ENCODE data around the gene METTL9. TPM values are rescaled to one million over a fixed set of nuclear protein-coding genes. Genes with fewer than 3 reads are reported as not detected.

METTL9 gene
- total RNA-seq, 4 donors from 2014 or later = 73.5 to 231 (median 131) TPM

- intact Hi-C loops (cut with DNase I; ENCODE audit: low total_unique reads) = no loop called here
- Histone ChIP-seq H3K27me3 (no peaks in the 10 kb centered on the region), H3K27ac (no peak overlapping the region), H3K36me3 (no peaks in the 10 kb centered on the region), H3K4me1 (no peaks in the 10 kb centered on the region), H3K9me3 (no peaks in the 10 kb centered on the region), H3K4me3 (no peak overlapping the region)
- TF ChIP-seq POLR2A (IDR thresholded peaks at IDR 0.05) (no peak), CTCF (IDR thresholded peaks at IDR 0.05) (no peak)
- DNase-seq = no peak
Measured at GRCh38 chr16:21698169-21699032, 99.0 kb downstream of the METTL9 start.

GRCh38 chr16:21701271-21701670, 101.9 kb downstream of the METTL9 start:
- TF ChIP-seq POLR2A (IDR thresholded peaks at IDR 0.05) (no peak), CTCF (IDR thresholded peaks at IDR 0.05) (no peak)
- Histone ChIP-seq H3K36me3 (no peaks in the 10 kb centered on the region), H3K9me3 (no peaks in the 10 kb centered on the region), H3K4me1 (no peaks in the 10 kb centered on the region), H3K27ac (no peak overlapping the region), H3K4me3 (no peak overlapping the region), H3K27me3 (no peaks in the 10 kb centered on the region)
- intact Hi-C loops (cut with DNase I; ENCODE audit: low total_unique reads) = no loop called here
- DNase-seq = no peak

- TF ChIP-seq CTCF (IDR thresholded peaks at IDR 0.05) (no peak), POLR2A (IDR thresholded peaks at IDR 0.05) (no peak)
- intact Hi-C loops (cut with DNase I; ENCODE audit: low total_unique reads) = no loop called here
- H3K4me1 ChIP-seq = no peaks in the 10 kb centered on the region
Measured at GRCh38 chr16:21702276-21702675, 102.9 kb downstream of the METTL9 start.

GRCh38 chr16:21703156-21703555, 103.8 kb downstream of the METTL9 start:
- no peak for DNase-seq
- intact Hi-C loops (cut with DNase I; ENCODE audit: low total_unique reads) = no loop called here
- Histone ChIP-seq H3K27ac (no peak overlapping the region), H3K36me3 (no peaks in the 10 kb centered on the region), H3K4me1 (no peaks in the 10 kb centered on the region), H3K4me3 (no peak overlapping the region), H3K27me3 (no peaks in the 10 kb centered on the region), H3K9me3 (no peaks in the 10 kb centered on the region)
- TF ChIP-seq CTCF (IDR thresholded peaks at IDR 0.05) = no peak
- TF ChIP-seq POLR2A (IDR thresholded peaks at IDR 0.05) = no peak

More at GRCh38 chr16:21702276-21702675, 102.9 kb downstream of the METTL9 start:
- H3K36me3 ChIP-seq = no peaks in the 10 kb centered on the region
- no peaks in the 10 kb centered on the region for H3K27me3 ChIP-seq
- no peak overlapping the region for H3K27ac ChIP-seq
- no peak overlapping the region for H3K4me3 ChIP-seq
- no peak for DNase-seq
- H3K9me3 ChIP-seq = no peaks in the 10 kb centered on the region

GRCh38 chr16:21703589-21704174, 104.3 kb downstream of the METTL9 start:
- Histone ChIP-seq H3K4me1 (no peaks in the 10 kb centered on the region), H3K9me3 (no peaks in the 10 kb centered on the region), H3K27me3 (no peaks in the 10 kb centered on the region), H3K36me3 (no peaks in the 10 kb centered on the region), H3K27ac (no peak overlapping the region), H3K4me3 (no peak overlapping the region)
- no peak for DNase-seq
- TF ChIP-seq CTCF (IDR thresholded peaks at IDR 0.05) (no peak), POLR2A (IDR thresholded peaks at IDR 0.05) (no peak)
- intact Hi-C loops (cut with DNase I; ENCODE audit: low total_unique reads) = no loop called here

Measured in uterus (tissue), 4 donors.